ENCODE data around the gene SFSWAP.

SFSWAP gene

GRCh38 chr12:131757111-131757510 is 46.2 kb downstream of the SFSWAP start:
- Histone ChIP-seq H3K27ac (replicated peaks; ENCODE audit: low read length) (no peak overlapping the region), H3K4ac (ENCODE audit: low read length) (no peak overlapping the region), H3K18ac (ENCODE audit: low read length) (no peak overlapping the region), H3K4me2 (ENCODE audit: insufficient read depth, low read length, poor library complexity, severe bottlenecking) (no peak overlapping the region), H3K36me3 (replicated peaks in 1 of 2; ENCODE audit: control insufficient read depth in 2 of 2, insufficient read depth in 2 of 2, low read length in 2 of 2) (peaks cover 38 to 97% of the 10 kb centered on the region in 2 donors), H2AFZ (ENCODE audit: low read length) (no peak overlapping the region), H3K14ac (ENCODE audit: low read length) (no peak overlapping the region), H4K91ac (ENCODE audit: low read depth, low read length, poor library complexity) (no peak overlapping the region), H3K79me1 (ENCODE audit: low read depth, low read length) (no peaks in the 10 kb centered on the region), H3K9me3 (replicated peaks in 1 of 2; ENCODE audit: control insufficient read depth in 2 of 2, insufficient read depth in 1 of 2, low read depth in 1 of 2, low read length in 2 of 2) (peaks cover 1 to 11% of the 10 kb centered on the region in 2 donors), H3K4me1 (ENCODE audit: control insufficient read depth in 2 of 2, insufficient read depth in 1 of 2, low read depth in 1 of 2, low read length in 2 of 2) (peaks cover 0 to 2% of the 10 kb centered on the region in 2 donors), H3K4me3 (ENCODE audit: low read length in 2 of 2) (no peak overlapping the region), H2BK120ac (ENCODE audit: low read depth, low read length) (no peak overlapping the region), H3K27me3 (ENCODE audit: control insufficient read depth in 3 of 3, insufficient read depth in 3 of 3, low read depth in 1 of 3, low read length in 3 of 3) (no peaks in the 10 kb centered on the region), H2BK15ac (ENCODE audit: low read length) (no peak overlapping the region), H2BK12ac (ENCODE audit: low read length) (no peak overlapping the region), H2AK5ac (ENCODE audit: low read depth, low read length) (no peak overlapping the region), H2BK5ac (ENCODE audit: low read length) (no peak overlapping the region), H3K23ac (ENCODE audit: low read depth, low read length, poor library complexity) (no peak overlapping the region), H4K8ac (ENCODE audit: low read depth, low read length) (no peak overlapping the region), H3K9ac (ENCODE audit: low read depth, low read length, poor library complexity) (no peak overlapping the region)
- DNase-seq (ENCODE audit: low spot score), result no peak
- no CpG with 5 or more reads among the region's 17 CpGs for WGBS, 2 donors (ENCODE audit: extremely low coverage in 2 of 2, insufficient read length in 2 of 2, insufficient replicate concordance in 1 of 2)

GRCh38 chr12:131758016-131758739 is 47.3 kb downstream of the SFSWAP start:
- Histone ChIP-seq H3K27me3 (ENCODE audit: control insufficient read depth in 3 of 3, insufficient read depth in 3 of 3, low read depth in 1 of 3, low read length in 3 of 3) (no peaks in the 10 kb centered on the region), H2AFZ (ENCODE audit: low read length) (no peak overlapping the region), H3K9ac (ENCODE audit: low read depth, low read length, poor library complexity) (no peak overlapping the region), H3K18ac (ENCODE audit: low read length) (no peak overlapping the region), H3K4me1 (ENCODE audit: control insufficient read depth in 2 of 2, insufficient read depth in 1 of 2, low read depth in 1 of 2, low read length in 2 of 2) (no peaks in the 10 kb centered on the region), H2BK15ac (ENCODE audit: low read length) (no peak overlapping the region), H3K9me3 (replicated peaks in 1 of 2; ENCODE audit: control insufficient read depth in 2 of 2, insufficient read depth in 1 of 2, low read depth in 1 of 2, low read length in 2 of 2) (peaks cover 1 to 8% of the 10 kb centered on the region in 2 donors), H3K14ac (ENCODE audit: low read length) (no peak overlapping the region), H2BK5ac (ENCODE audit: low read length) (no peak overlapping the region), H2BK12ac (ENCODE audit: low read length) (no peak overlapping the region), H4K91ac (ENCODE audit: low read depth, low read length, poor library complexity) (no peak overlapping the region), H3K36me3 (replicated peaks in 1 of 2; ENCODE audit: control insufficient read depth in 2 of 2, insufficient read depth in 2 of 2, low read length in 2 of 2) (peaks cover 37 to 97% of the 10 kb centered on the region in 2 donors), H3K4me3 (ENCODE audit: low read length in 2 of 2) (no peak overlapping the region), H3K4me2 (ENCODE audit: insufficient read depth, low read length, poor library complexity, severe bottlenecking) (no peak overlapping the region), H3K4ac (ENCODE audit: low read length) (no peak overlapping the region), H3K79me1 (ENCODE audit: low read depth, low read length) (no peaks in the 10 kb centered on the region), H4K8ac (ENCODE audit: low read depth, low read length) (peak overlapping the region; percentile 89), H2BK120ac (ENCODE audit: low read depth, low read length) (no peak overlapping the region), H2AK5ac (ENCODE audit: low read depth, low read length) (no peak overlapping the region), H3K27ac (replicated peaks; ENCODE audit: low read length) (no peak overlapping the region), H3K23ac (ENCODE audit: low read depth, low read length, poor library complexity) (peak overlapping the region; percentile 20)
- DNase-seq (ENCODE audit: low spot score), result no peak
- WGBS, 2 donors (ENCODE audit: extremely low coverage in 2 of 2, insufficient read length in 2 of 2, insufficient replicate concordance in 1 of 2), result no CpG with 5 or more reads among the region's 11 CpGs

- no CpG with 5 or more reads among the region's 8 CpGs for WGBS, 2 donors (ENCODE audit: extremely low coverage in 2 of 2, insufficient read length in 2 of 2, insufficient replicate concordance in 1 of 2)
- Histone ChIP-seq H3K4me3 (ENCODE audit: low read length in 2 of 2) (no peak overlapping the region), H2BK15ac (ENCODE audit: low read length) (no peak overlapping the region), H3K9me3 (replicated peaks in 1 of 2; ENCODE audit: control insufficient read depth in 2 of 2, insufficient read depth in 1 of 2, low read depth in 1 of 2, low read length in 2 of 2) (peaks cover 0 to 3% of the 10 kb centered on the region in 2 donors), H3K27ac (replicated peaks; ENCODE audit: low read length) (no peak overlapping the region), H3K18ac (ENCODE audit: low read length) (no peak overlapping the region), H3K4ac (ENCODE audit: low read length) (no peak overlapping the region), H3K4me2 (ENCODE audit: insufficient read depth, low read length, poor library complexity, severe bottlenecking) (no peak overlapping the region), H3K14ac (ENCODE audit: low read length) (no peak overlapping the region), H2BK5ac (ENCODE audit: low read length) (no peak overlapping the region), H2AK5ac (ENCODE audit: low read depth, low read length) (no peak overlapping the region), H2AFZ (ENCODE audit: low read length) (no peak overlapping the region), H3K4me1 (ENCODE audit: control insufficient read depth in 2 of 2, insufficient read depth in 1 of 2, low read depth in 1 of 2, low read length in 2 of 2) (no peaks in the 10 kb centered on the region), H3K9ac (ENCODE audit: low read depth, low read length, poor library complexity) (no peak overlapping the region), H4K8ac (ENCODE audit: low read depth, low read length) (no peak overlapping the region), H2BK120ac (ENCODE audit: low read depth, low read length) (no peak overlapping the region), H3K36me3 (replicated peaks in 1 of 2; ENCODE audit: control insufficient read depth in 2 of 2, insufficient read depth in 2 of 2, low read length in 2 of 2) (peaks cover 32 to 95% of the 10 kb centered on the region in 2 donors), H3K79me1 (ENCODE audit: low read depth, low read length) (no peaks in the 10 kb centered on the region), H3K27me3 (ENCODE audit: control insufficient read depth in 3 of 3, insufficient read depth in 3 of 3, low read depth in 1 of 3, low read length in 3 of 3) (no peaks in the 10 kb centered on the region), H3K23ac (ENCODE audit: low read depth, low read length, poor library complexity) (no peak overlapping the region), H4K91ac (ENCODE audit: low read depth, low read length, poor library complexity) (no peak overlapping the region), H2BK12ac (ENCODE audit: low read length) (no peak overlapping the region)
- no peak for DNase-seq (ENCODE audit: low spot score)
Measured at GRCh38 chr12:131759176-131759575, 48.3 kb downstream of the SFSWAP start.

- Histone ChIP-seq H3K23ac (ENCODE audit: low read depth, low read length, poor library complexity) (no peak overlapping the region), H4K8ac (ENCODE audit: low read depth, low read length) (no peak overlapping the region), H3K14ac (ENCODE audit: low read length) (no peak overlapping the region), H2BK12ac (ENCODE audit: low read length) (no peak overlapping the region), H3K9me3 (replicated peaks in 1 of 2; ENCODE audit: control insufficient read depth in 2 of 2, insufficient read depth in 1 of 2, low read depth in 1 of 2, low read length in 2 of 2) (peaks cover 6% of the 10 kb centered on the region in 2 donors), H2AK5ac (ENCODE audit: low read depth, low read length) (no peak overlapping the region), H3K4me1 (ENCODE audit: control insufficient read depth in 2 of 2, insufficient read depth in 1 of 2, low read depth in 1 of 2, low read length in 2 of 2) (no peaks in the 10 kb centered on the region), H3K4me2 (ENCODE audit: insufficient read depth, low read length, poor library complexity, severe bottlenecking) (no peak overlapping the region), H3K27me3 (ENCODE audit: control insufficient read depth in 3 of 3, insufficient read depth in 3 of 3, low read depth in 1 of 3, low read length in 3 of 3) (no peaks in the 10 kb centered on the region), H3K18ac (ENCODE audit: low read length) (no peak overlapping the region), H3K4ac (ENCODE audit: low read length) (no peak overlapping the region), H4K91ac (ENCODE audit: low read depth, low read length, poor library complexity) (no peak overlapping the region), H3K79me1 (ENCODE audit: low read depth, low read length) (no peaks in the 10 kb centered on the region), H2BK15ac (ENCODE audit: low read length) (no peak overlapping the region), H2BK5ac (ENCODE audit: low read length) (no peak overlapping the region), H3K9ac (ENCODE audit: low read depth, low read length, poor library complexity) (no peak overlapping the region), H3K36me3 (replicated peaks in 1 of 2; ENCODE audit: control insufficient read depth in 2 of 2, insufficient read depth in 2 of 2, low read length in 2 of 2) (peaks cover 31 to 95% of the 10 kb centered on the region in 2 donors), H3K27ac (replicated peaks; ENCODE audit: low read length) (no peak overlapping the region), H3K4me3 (ENCODE audit: low read length in 2 of 2) (peak overlapping the region in 1 of 2 donors; percentile 65), H2AFZ (ENCODE audit: low read length) (no peak overlapping the region), H2BK120ac (ENCODE audit: low read depth, low read length) (no peak overlapping the region)
- WGBS, 2 donors (ENCODE audit: extremely low coverage in 2 of 2, insufficient read length in 2 of 2, insufficient replicate concordance in 1 of 2), result no CpG with 5 or more reads among the region's 5 CpGs
- no peak for DNase-seq (ENCODE audit: low spot score)
Measured at GRCh38 chr12:131761638-131762037, 50.7 kb downstream of the SFSWAP start.

All from neuronal stem cell (in vitro differentiated cells).